SK-MEL-5 (cell line): ENCODE measurements around the gene TNPO2. TPM values are rescaled to one million over a fixed set of nuclear protein-coding genes. Genes with fewer than 3 reads are reported as not detected.
A peak's percentile ranks its signal among the peaks of the same experiment; 100 is the strongest.
"Not testable (repeated sequence)": the region's sequence is repeated elsewhere in the genome, so short reads cannot be mapped to it uniquely, and the experiment has no call there.

Source experiments
- DNase-seq: peaks from one replicate; pipeline ENCODE4 v3.0.0-alpha.2; 2016; ENCODE audit warnings: low read depth, low spot score
- in situ Hi-C: cut with HindIII; loops from 2 replicates; pipeline ENCODE4 v1.10.0; 2016; ENCODE audit warnings: low sequenced_read_pairs, high pct_unique_total_duplicates, low pct_unique_long_range_greater_than_20kb
- total RNA-seq: library from RNA; depleted of rRNA; stranded (reverse); fragments of >200 nt; shearing (Covaris generic); gene quantifications from 2 replicates; pipeline ENCODE4 v1.2.3, GENCODE V29; 2014

TNPO2 gene
- total RNA-seq, 1 experiment from 2014 or later: 13.9 TPM

GRCh38 chr19:12749938-12750521 lies 26.3 kb upstream of the TNPO2 start:
- in situ Hi-C loops: no loop called here

GRCh38 chr19:12748489-12748888 lies 24.8 kb upstream of the TNPO2 start:
- no peak for DNase-seq

More at GRCh38 chr19:12749938-12750521, 26.3 kb upstream of the TNPO2 start:
- no peak for DNase-seq

GRCh38 chr19:12745166-12745897 lies 21.6 kb upstream of the TNPO2 start:
- in situ Hi-C loops: no loop called here

More at GRCh38 chr19:12748489-12748888, 24.8 kb upstream of the TNPO2 start:
- in situ Hi-C loops: no loop called here

GRCh38 chr19:12737835-12738351 lies 14.2 kb upstream of the TNPO2 start:
- in situ Hi-C loops: no loop called here
- DNase-seq: no peak

More at GRCh38 chr19:12745166-12745897, 21.6 kb upstream of the TNPO2 start:
- no peak for DNase-seq

DNA sequence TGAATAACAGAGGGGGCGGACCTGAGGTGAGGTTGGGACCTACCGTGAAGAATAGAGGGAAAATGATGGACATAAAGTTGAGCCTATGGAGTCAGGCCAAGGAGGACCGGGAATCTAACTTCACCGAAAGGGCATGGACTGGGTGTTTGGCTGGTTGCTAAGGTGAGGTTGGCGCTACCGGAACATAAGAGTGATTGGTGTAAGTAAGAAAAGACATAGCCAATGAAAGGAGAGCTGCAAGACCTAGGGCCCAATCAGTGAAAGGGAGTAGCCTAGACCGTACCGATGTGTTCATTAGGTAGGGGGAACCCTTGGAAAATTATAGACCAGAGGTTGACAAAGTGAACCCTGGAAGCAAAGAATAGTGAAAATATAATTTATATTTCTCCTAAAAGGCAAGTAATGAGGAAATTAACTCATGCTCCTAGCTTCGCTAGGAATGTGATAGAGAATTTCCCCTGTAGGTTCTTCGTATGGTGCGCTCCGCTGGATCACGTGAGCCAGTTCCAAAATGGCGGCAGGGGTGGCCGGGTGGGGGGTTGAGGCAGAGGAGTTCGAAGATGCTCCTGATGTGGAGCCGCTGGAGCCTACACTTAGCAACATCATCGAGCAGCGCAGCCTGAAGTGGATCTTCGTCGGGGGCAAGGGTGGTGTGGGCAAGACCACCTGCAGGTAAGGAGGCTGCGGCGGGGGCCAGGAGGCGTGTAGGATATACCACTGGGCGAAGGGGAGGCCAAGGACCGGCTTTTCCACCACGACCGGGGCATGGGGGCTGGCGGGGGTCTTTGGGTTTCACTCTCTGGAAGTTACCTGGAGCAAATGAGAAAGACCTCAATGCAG lies 13.5 kb upstream of the TNPO2 start, which contains the start of gene GET3:
TSS of gene GET3 (plus strand) at position 503 of the 840 bp plus-strand sequence. CDS start at position 512, 9 bp downstream.
- in situ Hi-C loops: no loop called here
- peak; percentile 100 for DNase-seq

DNA sequence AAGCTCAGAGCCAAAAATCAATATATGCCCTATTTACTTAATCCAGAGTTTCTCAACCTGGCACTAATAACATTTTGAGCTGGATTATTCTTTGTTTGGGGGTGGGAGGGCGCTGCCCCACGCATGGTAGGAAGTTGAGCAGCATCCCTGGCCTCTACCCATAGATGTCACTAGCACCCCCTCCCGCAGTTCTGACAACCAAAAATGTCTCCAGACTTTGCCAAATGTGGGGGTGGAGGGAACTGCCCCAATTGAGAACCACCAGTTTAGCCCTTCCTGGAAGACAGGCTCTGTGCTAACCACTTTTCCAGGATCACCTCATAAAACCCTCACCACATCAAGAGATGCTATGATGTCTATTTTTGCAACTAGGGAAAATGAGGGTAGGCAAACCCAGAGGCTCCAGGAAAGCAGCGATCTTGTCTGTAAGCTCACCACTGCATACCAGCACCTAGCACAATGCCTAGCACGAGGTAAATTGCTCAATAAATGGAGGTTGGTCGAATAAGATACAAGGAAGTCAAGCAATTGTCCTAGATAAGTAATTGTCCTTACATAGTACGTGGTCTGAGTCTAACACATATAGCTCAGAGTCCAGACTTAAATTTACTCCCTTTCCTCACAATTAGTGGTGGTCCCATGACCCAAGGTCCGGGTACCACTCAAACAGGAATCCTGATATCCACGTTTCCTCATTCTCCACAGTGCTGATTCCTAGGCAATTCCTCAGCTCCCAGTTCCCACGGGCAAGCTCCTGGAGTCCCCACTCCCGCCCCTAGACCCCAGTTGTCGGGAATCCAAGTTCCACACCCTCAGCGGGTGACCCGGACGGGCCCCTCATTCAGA lies 9.9 kb upstream of the TNPO2 start:
- DNase-seq: peak; percentile 54
- in situ Hi-C loops: no loop called here

DNA sequence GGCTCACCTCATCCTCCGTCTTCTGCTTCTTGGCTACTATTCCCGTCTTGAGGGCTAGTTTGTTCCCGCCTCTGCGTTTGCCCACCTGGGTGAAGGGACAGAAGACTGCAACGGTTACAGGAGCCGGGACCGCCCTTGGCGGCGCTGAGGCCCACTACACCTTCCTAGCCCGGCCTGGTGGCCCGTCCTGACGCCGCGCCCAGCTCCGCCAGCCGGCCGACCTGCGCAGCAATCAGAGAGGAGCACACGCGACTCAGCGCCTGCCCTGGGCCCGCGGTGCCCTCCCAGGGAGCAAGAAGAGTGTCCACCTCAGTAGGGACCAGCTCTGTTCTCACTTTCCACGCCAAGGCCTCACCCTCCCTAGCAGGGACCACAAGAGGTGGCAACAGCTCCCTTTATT lies 7.6 kb upstream of the TNPO2 start:
- no peak for DNase-seq
- in situ Hi-C loops: no loop called here

DNA sequence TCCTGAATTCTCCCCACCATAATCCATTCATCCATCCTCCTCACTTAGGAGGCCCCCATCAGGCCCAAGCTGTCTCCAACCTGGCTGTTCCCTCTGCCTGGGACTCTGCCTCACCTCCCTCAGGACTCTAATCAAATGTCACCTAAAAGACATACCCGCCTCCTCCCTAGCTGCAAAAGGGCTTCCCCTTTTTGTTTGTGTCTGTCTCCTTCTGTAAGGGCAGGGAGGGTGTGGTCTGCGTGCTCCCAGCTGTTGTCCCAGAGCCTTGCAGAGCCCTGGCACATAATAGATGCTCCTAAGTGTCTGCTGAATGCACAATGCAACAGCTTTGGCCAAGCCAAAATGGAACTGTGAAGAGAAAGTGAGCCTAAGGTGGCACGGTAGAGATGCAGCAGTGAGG lies 6.3 kb upstream of the TNPO2 start:
- DNase-seq: no peak
- in situ Hi-C loops: no loop called here

DNA sequence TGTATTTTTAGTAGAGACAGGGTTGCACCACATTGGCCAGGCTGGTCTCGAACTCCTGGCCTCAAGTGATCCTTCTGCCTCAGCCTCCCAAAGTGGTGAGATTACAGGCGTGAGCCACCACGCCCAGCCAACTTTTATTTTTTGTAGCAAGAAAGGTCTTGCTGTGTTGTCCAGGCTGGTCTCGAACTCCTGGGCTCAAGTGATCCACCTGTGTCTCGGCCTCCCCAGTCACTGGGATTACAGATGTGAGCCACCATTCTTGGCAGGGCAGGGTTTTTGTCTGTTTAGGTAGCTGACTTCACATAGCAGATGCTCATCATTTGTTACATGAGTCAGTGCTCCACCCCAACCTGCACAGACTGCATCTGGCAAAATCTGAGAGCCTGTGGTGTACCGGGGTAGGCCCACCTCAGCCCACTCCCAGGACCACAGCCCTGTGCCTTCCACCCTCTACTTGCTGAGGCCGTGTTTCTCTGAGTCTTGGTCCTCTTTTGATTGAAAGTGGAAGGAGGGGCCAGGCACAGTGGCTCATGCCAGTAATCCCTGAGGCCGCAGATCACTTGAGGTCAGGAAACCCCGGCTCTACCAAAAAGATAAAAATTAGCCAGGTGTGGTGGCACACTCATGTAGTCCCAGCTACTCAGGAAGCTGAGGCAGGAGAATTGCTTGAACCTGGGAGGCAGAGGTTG lies 4.2 kb upstream of the TNPO2 start:
- in situ Hi-C loops: no loop called here

GRCh38 chr19:12726988-12727316 lies 3.2 kb upstream of the TNPO2 start:
- DNase-seq: no peak
- in situ Hi-C loops: no loop called here

More for the DNA sequence above, 4.2 kb upstream of the TNPO2 start:
- no peak for DNase-seq

DNA sequence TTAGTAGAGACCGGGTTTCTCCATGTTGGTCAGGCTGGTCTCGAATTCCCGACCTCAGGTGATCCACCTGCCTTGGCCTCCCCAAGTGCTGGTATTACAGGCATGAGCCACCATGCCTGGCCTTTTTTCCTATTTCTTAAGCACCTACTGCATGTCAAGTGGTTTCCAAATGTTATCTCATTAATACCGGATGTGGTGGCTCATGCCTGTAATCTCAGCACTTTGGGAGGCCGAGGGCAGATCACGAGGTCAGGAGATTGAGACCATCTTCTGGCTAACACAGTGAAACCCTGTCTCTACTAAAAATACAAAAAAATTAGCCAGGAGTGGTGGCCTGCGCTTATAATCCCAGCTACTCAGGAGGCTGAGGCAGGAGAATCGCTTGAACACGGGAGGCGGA lies 1.9 kb upstream of the TNPO2 start:
- DNase-seq: peak; percentile 27
- in situ Hi-C loops: not testable (repeated sequence)

- in situ Hi-C loops: no loop called here
- no peak for DNase-seq
These were observed 421 bp downstream of the TNPO2 start for GRCh38 chr19:12723381-12723640.

DNA sequence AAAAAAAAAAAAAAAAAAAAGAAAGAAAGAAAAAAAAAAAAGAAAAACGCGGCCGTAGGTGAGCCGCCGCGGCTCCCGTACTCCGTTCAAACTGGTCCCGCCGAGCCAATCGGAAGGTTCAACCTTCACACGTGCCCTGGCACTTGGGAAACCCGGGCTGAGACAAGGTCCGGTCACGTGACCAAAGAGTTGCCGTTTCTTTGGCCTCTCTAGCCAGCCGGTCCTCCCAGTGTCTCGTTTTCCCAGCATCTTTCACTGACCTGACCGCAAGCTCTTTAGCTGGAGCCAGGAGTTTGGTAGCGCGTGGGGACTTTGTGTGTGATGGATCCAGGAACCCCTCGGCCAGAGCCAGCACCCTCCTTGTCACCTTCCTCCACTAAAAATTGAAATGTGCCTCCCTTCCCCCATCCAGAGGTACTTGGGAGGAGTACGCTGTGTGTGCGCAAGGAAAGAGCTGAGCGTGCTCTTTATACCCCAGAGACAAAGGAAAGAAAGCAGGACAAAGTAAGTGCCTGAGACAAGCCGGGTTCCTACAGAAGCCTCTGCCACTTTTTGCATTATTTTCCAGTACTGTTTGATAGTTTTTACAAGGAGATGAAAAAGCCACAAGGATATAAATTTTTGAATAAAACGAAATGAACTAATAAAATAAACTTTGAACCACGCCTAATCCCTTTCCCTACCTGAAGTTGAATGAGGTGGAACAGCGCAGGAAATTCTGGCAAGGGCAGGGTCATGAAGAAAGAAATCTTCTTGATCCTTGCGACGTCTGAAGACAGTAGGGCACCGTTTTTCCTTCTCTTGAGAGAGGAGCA lies 959 bp downstream of the TNPO2 start:
- in situ Hi-C loops: no loop called here
- DNase-seq: peak; percentile 98

DNA sequence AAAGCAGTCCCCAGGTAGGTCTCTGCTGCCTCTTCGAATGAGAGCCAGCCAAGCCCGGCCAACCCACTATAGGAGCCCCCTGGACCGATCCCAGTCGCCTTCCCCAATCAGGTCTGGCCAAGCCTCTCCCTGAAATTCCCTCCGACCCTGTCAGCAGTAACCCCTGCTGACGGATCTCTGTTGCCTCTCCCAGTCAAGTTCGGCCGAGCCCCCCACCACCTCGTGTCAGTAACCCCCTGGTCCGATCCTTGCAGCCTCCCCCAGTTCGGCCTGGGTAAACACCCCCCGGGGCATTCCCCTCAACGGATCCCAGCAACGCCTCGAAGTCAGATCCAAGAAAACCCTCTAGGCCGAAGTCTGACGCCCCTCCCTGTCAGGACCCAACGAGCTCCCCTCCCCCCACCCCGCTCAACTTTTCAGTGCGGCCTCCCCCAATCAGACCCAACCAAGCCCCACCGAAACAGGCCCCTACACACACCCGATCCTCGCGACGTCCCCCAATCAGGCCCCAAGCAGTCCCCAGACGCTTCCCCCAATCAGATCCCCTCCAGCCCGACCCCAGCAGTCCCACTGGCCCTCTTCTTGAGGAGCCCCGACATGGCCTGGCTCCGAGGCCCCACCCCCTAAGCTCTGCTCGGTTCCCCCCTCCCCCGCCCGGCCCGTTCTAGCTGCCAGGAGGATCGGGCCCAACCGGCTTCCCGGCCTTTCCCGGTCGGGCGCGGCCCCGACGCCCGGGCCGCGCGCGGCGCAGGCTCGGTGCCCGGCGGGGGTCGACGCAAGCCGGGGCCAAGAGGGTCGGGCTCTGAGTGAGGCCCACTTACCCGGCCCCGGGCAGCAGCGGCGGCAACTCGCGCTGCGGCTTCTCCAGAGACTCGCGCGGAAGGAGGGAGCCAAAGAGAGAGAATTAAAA lies 1.8 kb downstream of the TNPO2 start:
- in situ Hi-C loops: no loop called here
- peak; percentile 27 for DNase-seq

DNA sequence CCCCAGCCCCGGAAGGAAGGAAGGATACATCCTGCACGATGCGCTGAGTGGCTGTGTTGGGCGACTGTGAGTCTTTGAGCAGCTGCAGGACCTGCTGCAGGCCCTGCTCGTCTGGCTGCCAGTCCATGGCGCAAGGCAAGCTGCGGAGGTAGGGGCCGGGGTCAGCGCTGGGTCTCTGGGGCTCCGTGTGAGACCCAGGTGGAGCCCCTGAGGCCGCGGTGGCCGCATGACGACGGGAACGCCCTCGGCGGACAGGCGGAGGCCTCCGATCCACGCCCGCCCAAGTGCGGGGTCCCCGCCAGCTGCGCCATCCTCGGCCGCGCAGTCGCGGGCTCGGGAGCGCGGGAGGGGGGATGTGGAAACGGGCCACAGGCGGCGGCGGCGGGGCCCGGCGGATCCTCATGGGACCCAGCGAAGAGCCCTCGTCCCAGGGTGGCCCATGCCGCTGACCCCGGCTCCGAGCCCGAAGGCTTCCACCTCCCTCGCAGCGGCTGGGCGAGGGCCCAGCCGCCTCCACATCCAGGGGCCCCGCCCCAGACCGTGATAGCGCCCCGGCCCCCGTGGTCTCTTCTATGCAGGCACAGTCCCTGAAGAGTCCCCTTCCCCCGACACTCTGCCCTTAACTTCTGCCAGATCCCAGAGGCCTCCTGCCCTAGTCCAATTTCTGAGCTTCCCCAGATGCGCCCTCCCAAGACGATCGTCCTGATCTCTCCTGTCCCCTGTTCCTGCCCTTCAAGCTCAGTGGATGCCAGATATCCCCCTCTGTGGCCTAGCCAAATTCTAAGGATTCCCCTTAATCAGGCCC lies 2.7 kb downstream of the TNPO2 start:
- DNase-seq: no peak
- in situ Hi-C loops: no loop called here
